AG04450 (cell line): ENCODE data around the gene CDK17. TPM values are rescaled to one million over a fixed set of nuclear protein-coding genes. Genes with fewer than 3 reads are reported as not detected.

ENCODE experiments used
- CTCF ChIA-PET: fragments of 300-600, 350-600 bp; formaldehyde crosslinking; extraction: SDS; loops from one replicate; lab custom pipeline; 2022; ENCODE audit warnings: antibody characterized with exemption, inconsistent platforms; lab: Charles Lee
- POLR2A ChIA-PET: fragments of 350-600 bp; formaldehyde crosslinking; extraction: SDS; loops from one replicate; lab custom pipeline; 2021; ENCODE audit warnings: antibody characterized with exemption, inconsistent platforms; lab: Yijun Ruan, JAX
- DNase-seq: peaks from one replicate; pipeline ENCODE4 v3.0.0-alpha.2; 2011; ENCODE audit warnings: low read depth, low spot score
- H3K27ac ChIP-seq: one replicate; pipeline ENCODE4 v1.5.1; 2012; ENCODE audit warnings: low read depth, low read length, control low read depth
- H3K27me3 ChIP-seq: one replicate; pipeline ENCODE4 v1.6.0; 2012; ENCODE audit warnings: low read length; ENCODE audit not compliant: control insufficient read depth, insufficient read depth
- H3K4me3 ChIP-seq: 2 replicates; pipeline ENCODE4 v1.5.1; 2011; ENCODE audit warnings: mild to moderate bottlenecking, low read depth, low read length, control low read depth
- H3K9me3 ChIP-seq: 2 replicates; pipeline ENCODE4 v1.5.1; 2012; ENCODE audit warnings: low read length; ENCODE audit not compliant: control insufficient read depth, insufficient read depth
- polyA plus RNA-seq: library from polyadenylated mRNA; depleted of rRNA; stranded (reverse); fragments of >200 nt; gene quantifications from 2 replicates; pipeline ENCODE4 v1.2.3, GENCODE V29; 2011
- TF ChIP-seq, protein P1 (sequence below): IDR thresholded peaks from 2 replicates; pipeline ENCODE4 v1.5.1; 2011; ENCODE audit warnings: low read depth, low read length, control low read depth, inconsistent platforms

Gene CDK17
- polyA plus RNA-seq, 1 experiment = 67.8 TPM

DNA sequence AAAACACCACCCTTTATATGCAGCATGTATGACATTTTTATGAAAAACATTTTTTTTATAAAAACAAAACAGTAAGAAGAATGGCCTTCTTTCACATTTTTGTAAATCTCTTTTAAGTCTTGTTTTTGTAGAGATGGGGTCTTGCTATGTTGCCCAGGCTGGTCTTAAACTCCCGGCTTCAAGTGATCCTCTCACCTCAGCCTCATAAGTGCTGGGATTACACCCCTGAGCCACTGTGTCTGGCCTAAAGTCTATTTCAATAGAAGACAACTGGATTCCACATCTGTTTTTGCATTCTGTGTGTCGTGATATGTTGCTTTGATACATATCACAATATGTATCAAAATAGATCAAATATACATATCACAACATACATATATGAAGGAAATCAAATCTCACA, 107.1 kb downstream of the CDK17 start:
- ChIA-PET CTCF (interaction anchor here (1.1 kb wide), 1 partner anchor 224 kb away, joined by 8 read pairs; no protein-coding TSS in a partner anchor), POLR2A (no interaction called here)
- TF ChIP-seq, protein P1, sequence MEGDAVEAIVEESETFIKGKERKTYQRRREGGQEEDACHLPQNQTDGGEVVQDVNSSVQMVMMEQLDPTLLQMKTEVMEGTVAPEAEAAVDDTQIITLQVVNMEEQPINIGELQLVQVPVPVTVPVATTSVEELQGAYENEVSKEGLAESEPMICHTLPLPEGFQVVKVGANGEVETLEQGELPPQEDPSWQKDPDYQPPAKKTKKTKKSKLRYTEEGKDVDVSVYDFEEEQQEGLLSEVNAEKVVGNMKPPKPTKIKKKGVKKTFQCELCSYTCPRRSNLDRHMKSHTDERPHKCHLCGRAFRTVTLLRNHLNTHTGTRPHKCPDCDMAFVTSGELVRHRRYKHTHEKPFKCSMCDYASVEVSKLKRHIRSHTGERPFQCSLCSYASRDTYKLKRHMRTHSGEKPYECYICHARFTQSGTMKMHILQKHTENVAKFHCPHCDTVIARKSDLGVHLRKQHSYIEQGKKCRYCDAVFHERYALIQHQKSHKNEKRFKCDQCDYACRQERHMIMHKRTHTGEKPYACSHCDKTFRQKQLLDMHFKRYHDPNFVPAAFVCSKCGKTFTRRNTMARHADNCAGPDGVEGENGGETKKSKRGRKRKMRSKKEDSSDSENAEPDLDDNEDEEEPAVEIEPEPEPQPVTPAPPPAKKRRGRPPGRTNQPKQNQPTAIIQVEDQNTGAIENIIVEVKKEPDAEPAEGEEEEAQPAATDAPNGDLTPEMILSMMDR = no peak
- Histone ChIP-seq H3K27ac (no peak overlapping the region), H3K9me3 (no peaks in the 10 kb centered on the region), H3K4me3 (no peak overlapping the region), H3K27me3 (no peaks in the 10 kb centered on the region)
- no peak for DNase-seq

DNA sequence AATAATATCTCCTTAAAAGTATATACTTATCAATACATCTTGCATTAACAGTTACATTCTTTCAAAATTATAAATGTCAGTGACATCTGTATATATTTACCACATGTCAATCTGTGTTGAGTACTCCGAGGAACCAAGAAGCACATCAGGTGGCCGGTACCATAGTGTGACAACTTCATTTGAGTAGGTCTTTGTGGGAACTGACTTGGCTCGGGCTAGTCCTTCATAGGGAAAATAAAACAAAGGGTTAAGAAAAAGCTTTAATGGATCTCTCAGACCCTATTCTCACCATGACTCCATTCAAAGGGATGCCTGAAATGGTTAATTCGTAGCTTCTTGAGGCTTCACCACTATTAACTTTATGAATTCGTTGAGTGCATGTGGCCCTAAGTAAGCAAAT, 111.2 kb downstream of the CDK17 start:
- H3K4me3 ChIP-seq = no peak overlapping the region
- TF ChIP-seq, protein P1 = no peak
- ChIA-PET POLR2A (no interaction called here), CTCF (interaction anchor here (1.2 kb wide), 1 partner anchor 228 kb away, joined by 9 read pairs; no protein-coding TSS in a partner anchor)
- H3K27me3 ChIP-seq = no peaks in the 10 kb centered on the region
- H3K27ac ChIP-seq = no peak overlapping the region
- DNase-seq = no peak
- no peaks in the 10 kb centered on the region for H3K9me3 ChIP-seq

DNA sequence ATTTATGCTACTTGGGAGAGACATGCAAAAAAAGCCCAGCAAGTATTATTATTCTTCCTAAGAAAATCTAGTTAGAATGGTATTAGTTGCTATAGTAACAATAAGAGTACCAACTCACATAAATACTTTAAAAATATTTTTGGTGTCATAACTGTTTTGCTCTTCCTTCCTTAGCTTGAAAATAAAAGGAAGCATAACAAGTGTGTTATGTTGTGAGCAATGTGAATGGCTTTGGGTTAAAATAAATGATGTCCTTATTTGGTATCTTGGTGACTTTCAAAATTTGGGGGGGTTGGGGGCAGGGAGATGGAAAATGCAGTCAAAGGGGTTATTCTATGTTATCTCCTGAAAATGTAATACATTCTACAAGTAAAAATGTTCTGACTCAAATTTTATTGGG, 115.1 kb downstream of the CDK17 start:
- H3K4me3 ChIP-seq = no peak overlapping the region
- H3K27ac ChIP-seq = no peak overlapping the region
- TF ChIP-seq, protein P1 = no peak
- no peaks in the 10 kb centered on the region for H3K27me3 ChIP-seq
- ChIA-PET POLR2A (no interaction called here), CTCF (interaction anchor here (0.6 kb wide), 1 partner anchor 175 kb away, joined by 5 read pairs; no protein-coding TSS in a partner anchor)
- no peaks in the 10 kb centered on the region for H3K9me3 ChIP-seq
- no peak for DNase-seq

DNA sequence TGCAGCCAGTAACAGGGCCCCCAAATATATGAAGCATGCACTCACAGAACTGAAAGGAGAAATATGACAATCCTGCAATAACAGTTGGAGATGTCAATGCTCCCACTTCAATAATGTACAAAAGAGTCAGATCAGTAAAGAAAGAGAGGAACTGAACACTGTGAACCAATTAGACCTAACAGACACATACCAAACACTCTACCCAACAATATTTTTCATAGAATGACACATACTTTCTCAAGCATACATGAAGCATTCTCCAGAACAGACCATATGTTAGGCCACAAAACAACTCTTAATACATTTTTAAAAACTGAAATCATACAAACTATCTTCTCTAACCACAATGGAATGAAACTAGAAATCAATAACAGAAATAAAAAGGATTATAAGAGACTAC, 125.9 kb downstream of the CDK17 start:
- ChIA-PET POLR2A (no interaction called here), CTCF (no interaction called here)
- TF ChIP-seq, protein P1 = no peak
- Histone ChIP-seq H3K4me3 (no peak overlapping the region), H3K27ac (no peak overlapping the region), H3K27me3 (no peaks in the 10 kb centered on the region), H3K9me3 (no peaks in the 10 kb centered on the region)
- DNase-seq = no peak

DNA sequence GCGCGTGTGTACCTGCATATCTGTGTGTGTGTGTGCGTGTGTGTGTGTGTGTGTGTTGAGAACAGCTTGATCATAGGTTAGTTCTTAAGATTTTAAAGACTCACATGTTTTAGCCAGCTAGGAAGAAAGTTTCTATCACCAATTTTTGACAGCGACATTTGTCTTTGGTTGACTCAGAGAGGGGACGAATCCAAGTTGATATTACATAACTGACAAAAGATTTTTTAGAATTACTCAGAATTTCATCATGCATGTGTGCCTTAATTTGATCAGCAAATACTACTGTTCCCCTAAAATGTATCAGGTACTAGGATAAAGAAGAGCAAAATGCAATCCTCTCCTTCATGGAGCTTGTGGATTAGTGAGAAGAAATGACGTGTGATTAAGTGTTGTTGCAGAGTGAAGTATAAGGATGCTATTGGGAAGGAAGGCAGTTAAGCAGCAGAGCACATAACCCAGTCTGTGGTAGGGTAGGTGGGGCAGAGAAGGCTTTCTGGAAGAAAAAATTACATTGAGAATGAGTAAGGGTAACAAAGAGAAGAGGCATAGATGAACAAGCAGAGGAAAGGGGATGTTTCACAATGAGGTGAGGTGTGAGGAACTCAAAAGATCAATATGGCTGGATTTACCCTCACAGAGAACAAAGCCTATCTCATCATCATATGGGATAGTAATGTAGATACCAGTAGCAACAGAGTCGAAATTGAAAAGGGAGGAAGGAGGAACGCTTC, 128.6 kb downstream of the CDK17 start:
- no peaks in the 10 kb centered on the region for H3K27me3 ChIP-seq
- POLR2A ChIA-PET = interaction anchor here (0.7 kb wide), 1 partner anchor 13 kb away, joined by 3 read pairs; no protein-coding TSS in a partner anchor
- no peak for DNase-seq
- H3K4me3 ChIP-seq = no peak overlapping the region
- H3K27ac ChIP-seq = peak overlapping the region; percentile 59
- TF ChIP-seq, protein P1 = no peak
- CTCF ChIA-PET = interaction anchor here (0.6 to 1.0 kb wide), 3 partner anchors 27 to 244 kb away, joined by 3 to 7 read pairs (median 3); no protein-coding TSS in a partner anchor
- H3K9me3 ChIP-seq = no peaks in the 10 kb centered on the region
